HG03064 (cell line): ENCODE results near the gene DAB2IP.
"Not testable (repeated sequence)": the region's sequence is repeated elsewhere in the genome, so short reads cannot be mapped to it uniquely, and the experiment has no call there.

Source experiments
- ATAC-seq: cut with Tn5 transposase; IDR thresholded peaks from one replicate; pipeline ENCODE4 v1.9.1; 2021; ENCODE audit warnings: low read depth; ENCODE audit not compliant: unreplicated experiment

Gene DAB2IP

DNA sequence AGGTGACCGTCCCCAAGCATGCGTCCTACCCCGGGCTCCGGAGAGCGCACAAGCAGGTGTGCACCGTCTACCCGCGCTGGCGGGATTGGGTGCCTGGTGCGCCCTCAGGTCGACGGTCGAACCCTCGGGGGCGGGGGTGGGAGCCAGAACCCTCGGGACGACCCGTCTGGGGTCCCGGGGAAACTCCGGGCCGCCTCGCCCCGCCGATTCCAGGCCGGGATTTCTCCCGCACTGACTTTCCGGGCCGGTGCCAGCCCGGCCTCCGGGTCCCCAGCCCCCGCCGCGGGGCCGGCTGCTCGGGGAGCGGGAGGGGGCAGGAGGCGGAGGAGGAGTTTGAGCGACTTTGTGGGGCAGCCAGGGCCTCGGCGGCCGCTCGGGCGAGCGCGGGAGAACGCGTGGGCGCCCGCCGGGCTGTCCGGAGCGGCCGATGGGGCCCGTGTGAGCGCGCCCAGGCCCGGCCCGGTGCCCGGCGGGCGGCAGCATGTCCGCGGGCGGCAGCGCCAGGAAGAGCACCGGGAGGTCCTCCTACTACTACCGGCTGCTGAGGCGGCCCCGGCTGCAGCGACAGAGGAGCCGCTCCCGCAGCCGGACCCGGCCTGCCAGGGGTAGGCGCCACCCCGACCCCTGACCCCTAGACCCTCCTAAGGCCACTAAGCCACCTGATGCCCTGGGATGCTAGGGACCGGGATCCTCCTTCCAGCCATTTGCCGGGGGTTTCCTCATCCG lies at the start of gene DAB2IP:
DAB2IP (plus strand) TSS at position 340 of the 726 bp plus-strand sequence; CDS start at position 482, 142 bp downstream.
- no peak for ATAC-seq

DNA sequence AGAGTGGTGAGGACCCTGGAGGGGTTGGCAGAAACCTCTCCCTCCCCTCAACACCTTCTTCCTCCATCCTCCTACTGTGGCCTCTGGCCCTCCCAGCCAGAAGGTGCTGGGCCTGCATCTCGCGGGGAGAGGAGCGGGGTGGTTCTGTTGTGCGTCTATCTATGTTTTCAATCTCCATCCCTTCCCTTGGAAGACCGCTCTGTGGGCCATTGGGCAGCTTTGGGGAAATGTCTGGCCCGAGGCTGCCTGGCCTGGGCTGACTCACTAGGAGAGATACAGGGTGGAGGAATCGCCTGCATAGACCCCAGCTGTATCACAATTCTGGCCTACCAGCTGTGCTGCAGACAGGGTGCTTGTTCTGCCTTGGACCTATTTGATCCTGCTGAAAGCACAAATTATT lies 48.4 kb upstream of the DAB2IP start:
- no peak for ATAC-seq

DNA sequence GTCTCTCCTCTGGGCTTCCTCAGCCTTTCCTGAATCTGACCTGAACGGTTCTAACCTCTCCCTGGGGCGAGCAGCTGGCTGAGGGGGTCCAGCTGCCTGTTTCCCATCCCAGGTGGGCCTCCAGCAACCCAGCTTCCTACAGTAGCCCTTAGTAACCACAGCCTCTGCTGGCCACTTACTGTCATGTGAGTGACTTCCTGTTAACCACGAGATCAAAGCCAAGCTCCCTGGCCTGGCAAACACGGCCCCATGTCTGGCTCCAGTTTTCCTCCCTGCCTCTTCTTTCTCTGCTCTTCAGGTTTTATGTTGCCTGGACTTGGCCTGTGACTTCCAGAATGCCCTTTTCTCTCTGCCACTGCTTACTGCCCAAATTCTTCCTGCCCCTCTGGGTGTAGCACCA lies 47.2 kb upstream of the DAB2IP start:
- ATAC-seq, result no peak

DNA sequence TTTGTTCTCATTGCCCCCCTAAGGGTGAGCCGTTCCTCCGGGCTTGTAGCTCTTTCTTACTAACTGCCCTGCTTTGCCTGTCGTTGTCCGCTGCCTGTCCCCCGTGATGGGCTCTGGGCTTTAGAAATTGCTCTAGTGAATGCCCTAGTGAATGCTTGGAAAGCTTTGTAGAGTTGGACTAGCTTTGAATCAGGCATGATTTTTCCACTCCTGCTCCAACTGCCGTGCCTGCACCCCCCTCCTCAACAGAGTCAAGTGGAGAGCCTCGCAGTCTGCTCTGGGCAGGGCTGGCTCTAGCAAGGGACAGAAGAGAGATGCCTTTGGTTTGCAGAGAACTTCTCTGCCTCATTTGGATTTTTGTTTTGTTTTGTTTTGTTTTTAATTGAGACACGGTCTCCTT lies 46.8 kb upstream of the DAB2IP start:
- ATAC-seq, result no peak

DNA sequence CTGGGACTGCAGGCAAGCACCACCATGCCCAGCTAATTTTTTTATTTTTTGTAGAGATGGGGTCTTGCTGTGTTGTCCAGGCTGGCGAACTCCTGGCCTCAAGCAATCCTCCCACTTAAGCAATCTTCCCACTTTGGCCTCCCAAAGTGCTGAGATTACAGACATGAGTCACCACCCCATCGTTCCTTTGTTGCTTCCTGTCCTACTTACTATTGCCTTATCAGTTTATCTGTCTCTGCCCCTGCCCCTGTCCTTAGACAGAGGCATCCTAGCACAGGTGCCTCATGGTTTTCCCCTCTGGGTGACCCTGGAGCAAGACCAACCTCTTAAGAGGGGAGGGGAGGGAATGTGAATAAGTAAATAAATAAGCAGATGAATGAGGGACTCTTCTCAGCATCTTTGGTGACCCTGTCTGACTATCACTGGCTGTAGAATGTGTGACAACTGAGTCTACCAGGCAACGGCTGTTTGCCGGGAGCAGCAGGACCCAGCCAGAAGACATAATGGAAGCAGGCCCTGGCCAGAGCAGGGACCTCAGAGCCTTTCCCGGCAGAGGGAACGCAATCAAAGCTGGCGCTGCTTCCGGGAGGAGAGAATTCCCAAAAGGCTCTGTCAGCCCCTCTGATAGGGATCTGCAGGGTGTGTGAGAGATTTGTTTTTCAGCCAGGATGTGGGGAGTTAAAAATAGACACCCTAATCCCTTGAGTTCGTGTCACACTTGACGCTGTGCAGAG lies 43.8 kb upstream of the DAB2IP start:
- ATAC-seq, result no peak

DNA sequence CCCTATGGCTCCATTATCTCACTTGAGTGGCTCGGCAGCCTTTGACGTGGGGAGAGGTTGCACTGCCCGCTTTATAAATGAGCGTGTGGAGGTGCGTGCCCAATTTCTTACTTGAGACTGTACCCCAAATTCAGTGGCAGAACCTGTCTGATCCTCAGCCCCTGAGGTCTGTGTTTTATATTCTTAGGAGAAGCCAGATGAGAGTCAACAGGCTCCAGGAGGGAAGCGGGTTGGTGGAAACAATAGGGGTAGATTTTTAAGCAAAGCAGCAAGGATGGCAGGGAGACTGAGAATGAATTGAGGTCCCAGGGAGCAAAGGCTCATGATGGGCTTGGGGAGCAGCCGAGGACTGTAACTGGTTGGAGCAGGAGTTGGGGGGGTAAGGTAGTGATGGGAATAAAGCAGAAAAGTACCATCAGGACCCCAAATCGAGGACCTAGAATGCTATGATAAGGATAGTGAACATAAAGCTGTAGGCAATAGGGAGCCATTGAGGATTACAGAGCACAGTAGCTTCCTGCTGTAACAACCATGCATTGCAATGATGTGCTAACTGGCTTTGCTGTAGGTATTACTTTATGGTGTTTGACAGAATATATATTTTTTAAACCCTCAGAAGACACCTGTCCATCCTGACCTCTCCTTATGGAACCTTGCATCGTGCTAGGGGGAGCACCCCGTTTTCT lies 43.1 kb upstream of the DAB2IP start:
- ATAC-seq, result no peak

DNA sequence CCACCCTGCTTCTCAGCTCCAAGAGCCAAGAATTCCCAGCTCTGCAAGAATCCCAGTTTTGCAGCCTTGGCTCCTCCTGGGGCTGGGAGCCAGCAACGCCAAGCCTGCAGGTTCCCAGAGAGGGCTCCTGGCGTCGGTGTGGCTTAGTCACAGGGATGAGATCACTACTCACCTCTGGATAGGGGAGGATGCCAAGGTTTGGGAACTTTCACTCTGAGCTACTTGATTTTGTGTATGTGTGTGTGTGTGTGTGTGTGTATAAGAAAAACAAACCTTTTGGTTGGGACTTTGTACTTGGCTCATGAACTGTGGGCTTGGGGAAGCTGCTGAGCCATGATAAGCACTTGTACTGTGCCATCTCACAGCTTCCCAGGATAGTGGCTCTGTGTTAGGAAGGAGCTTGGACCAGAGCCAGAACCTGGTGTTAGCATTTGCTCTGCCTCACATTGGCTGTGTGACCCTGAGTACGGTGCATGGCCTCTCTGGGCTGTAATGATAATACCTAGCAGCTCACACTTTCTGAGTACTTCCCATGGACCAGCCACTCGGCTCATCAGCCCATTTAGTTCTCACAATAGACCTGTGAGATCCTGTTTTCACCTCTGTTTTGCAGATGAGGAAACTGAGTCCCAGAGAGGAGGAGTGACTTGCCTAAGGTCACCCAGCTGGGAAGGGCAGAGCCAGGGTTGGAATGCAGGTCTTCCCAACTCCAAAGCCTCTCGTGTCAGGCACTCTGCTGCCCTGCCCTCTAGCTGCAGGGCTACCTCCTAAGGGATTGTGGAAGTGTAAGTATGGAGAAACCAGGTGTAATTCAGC lies 41.4 kb upstream of the DAB2IP start:
- no peak for ATAC-seq

DNA sequence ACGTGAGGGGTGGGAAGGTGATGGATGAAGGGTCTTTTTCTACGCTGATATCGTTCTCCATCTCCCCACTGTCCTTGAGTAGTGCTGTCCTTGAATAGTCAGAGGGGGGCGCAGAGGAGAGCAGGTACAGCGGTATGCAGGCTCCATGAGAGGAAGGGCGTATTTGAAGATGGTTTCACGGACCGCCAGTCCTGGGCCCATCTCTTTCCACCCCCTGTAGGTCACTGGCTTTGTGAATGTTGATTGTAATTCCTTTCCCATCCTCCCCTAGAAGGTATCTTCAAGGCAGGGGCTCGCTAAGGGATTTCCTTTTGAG lies 40.8 kb upstream of the DAB2IP start:
- ATAC-seq, result no peak

DNA sequence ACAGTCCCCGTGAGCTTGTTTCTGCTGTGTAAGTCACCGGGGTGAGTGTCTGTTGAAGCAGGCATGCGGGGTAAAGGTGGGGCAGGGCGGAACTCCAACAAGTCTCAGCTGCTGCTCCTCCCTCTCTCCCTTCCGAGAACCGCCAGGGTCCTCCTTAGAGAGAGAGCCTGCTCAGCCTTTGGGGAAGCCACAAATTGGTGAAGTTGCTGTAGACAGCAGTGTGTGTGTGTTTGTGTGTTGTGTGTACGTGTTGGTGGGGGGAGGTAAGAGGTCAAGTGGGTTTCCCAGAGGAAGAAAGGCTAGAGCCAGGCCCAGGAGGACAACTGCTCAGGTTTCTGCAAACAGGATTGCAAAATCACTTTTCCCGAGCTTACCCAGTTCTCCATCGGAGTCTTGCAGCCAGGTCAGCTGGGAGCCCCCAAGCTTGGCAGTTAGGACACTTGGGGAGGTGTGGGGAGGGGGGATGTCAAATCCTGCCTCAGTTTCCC lies 38.9 kb upstream of the DAB2IP start:
- ATAC-seq, result no peak

DNA sequence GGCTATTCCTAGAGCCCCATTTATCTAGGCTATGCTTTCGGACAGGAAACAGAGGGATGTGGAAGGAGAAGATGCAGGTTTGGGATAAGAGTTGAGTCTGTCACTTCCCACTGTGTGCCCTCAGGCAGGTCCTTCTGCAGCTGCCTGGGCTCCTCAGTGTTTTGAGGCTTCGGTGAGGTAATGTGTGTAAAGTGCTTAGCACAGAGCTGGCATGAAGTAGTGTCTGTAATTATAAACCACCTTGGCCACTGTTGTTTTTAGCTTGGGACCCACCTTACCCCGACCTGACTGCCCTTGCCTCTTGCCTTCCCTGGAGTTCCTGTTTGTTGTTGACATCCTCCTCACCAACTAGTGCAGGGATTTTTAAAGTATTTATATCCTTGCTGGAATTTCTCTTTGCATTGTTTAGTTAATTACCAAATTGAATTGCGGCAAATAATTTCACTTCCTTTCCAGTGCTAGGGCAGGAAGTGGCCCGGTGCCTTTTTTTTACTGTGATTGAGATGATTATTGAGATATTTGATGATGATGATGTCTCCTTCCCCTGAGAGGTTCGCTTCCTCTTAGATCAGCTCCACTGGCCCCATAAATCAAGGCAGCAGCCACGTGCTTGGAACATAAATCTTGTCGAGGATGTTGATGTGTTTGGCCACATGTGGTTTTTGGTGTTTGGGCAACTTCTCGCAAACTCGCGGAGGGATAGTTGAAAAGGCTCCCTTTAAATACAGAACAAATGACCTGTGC lies 38.3 kb upstream of the DAB2IP start:
- no peak for ATAC-seq

DNA sequence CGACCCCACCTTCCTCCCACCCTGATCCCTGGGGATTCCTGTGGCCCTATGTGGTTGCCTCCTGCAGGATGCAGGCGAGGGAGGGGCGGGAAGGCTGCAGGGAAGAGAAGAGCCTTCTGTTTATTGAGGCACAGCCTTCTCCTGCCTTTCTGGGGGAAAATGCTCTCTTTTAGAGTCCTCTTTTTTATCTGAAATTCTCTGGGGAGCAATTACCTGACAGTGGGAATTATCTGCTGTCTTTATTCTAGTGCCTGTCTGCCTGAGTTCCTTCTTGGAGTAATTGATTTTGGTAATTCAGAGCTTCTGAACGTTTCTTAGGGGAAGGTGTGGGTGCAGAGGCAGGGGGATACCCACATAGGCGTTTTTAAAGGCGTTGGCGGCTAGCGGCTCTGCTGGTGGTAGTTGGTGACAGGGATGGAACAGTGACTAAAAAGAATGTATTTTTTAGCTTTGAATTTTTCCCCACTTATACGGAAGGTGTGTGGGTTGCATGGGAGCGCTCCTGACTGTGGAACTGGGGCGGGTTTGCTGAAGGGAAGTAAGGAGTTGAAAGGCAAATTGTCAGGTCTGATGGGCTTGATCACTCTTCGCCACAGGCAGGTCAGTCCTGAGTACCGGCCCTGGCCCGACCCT lies 35.2 kb upstream of the DAB2IP start:
- no peak for ATAC-seq

DNA sequence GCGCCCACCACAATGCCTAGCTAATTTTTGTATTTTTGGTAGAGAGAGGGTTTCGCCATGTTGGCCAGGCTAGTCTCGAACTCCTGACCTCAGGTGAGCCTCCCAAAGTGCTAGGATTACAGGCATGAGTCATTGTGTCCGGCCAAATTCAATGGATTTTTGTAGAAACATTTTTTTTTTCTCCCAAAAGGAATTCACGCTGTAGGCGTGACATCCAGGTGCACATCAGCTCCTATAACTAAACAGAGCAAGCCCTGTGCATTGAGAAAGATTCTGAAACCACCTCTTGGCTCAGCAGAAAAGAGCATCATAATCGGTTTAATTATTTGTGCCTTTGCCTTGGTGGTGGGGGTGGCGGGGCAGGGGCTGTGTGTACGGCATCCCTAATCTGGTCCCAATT lies 32.9 kb upstream of the DAB2IP start:
- ATAC-seq, result no peak

DNA sequence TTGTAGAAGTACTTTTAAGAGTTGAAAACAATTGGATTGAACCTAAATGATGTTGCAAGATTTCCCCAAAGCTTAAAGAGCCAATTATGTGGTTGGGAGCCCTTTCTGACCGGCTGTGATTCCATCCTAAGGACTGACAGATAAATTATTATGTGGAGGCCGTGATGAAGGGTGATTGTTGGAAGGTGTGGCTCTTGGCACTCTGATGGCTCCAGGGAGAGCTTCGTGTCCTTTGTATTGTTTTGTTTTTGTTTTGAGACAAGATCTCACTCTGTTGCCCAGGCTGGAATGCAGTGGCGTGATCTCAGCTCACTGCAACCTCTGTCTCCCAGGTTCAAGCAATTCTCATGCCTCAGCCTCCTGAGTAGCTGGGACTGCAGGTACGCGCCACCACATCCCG lies 32.5 kb upstream of the DAB2IP start:
- not testable (repeated sequence) for ATAC-seq

DNA sequence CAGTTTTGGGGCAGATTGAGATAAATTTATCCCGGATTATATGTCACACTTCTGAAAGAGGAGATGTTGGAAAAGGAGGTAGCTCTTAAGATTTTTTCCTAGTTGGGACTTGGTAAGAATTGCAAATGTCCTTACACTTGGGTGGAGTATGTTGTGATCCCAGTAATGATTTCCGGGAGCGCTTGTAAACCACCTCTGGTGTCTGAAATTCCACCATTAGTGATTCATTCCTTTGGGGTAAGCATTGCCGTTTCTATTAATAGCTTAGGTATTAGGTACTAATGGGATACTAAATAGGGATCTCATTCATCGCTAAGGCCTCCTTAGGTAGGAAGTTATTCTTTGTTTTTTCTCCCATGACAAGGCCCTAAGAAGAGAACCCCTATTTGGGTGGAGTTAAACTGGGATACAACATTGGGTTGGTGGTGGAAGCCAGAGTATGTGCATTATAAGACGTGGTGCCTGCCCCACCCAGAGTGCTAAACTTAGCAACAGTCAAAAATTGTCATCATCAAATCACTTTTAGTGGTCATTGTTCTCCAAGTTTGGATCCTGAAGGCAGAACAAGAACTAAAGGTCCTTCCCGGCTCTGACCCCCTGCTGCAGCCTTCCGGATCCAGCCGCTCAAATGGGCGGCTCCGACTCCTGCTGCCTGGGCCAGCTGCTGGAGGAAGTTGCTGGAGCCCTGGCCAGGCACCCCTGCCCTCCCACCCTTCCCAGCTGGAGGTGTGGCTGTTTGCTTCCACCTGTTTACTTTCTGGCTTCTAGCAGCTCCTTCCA lies 31.7 kb upstream of the DAB2IP start:
- ATAC-seq, result no peak

DNA sequence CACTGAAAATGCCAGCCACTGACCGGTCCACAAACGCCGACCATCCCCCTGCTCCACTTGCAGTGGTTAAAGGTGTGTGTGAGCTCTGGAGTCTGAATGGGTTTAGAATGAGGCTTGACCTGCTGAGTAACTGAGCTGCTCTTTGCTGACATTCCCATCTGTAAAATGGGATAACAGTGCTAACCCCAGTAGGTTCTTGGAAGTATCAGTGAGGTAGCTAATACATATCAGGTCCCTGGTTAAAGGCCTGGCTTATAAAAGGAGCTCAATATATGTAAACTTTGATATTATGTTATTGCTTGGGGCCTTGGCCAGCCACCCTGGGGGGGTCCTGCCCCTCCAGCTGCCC lies 31.1 kb upstream of the DAB2IP start:
- no peak for ATAC-seq

DNA sequence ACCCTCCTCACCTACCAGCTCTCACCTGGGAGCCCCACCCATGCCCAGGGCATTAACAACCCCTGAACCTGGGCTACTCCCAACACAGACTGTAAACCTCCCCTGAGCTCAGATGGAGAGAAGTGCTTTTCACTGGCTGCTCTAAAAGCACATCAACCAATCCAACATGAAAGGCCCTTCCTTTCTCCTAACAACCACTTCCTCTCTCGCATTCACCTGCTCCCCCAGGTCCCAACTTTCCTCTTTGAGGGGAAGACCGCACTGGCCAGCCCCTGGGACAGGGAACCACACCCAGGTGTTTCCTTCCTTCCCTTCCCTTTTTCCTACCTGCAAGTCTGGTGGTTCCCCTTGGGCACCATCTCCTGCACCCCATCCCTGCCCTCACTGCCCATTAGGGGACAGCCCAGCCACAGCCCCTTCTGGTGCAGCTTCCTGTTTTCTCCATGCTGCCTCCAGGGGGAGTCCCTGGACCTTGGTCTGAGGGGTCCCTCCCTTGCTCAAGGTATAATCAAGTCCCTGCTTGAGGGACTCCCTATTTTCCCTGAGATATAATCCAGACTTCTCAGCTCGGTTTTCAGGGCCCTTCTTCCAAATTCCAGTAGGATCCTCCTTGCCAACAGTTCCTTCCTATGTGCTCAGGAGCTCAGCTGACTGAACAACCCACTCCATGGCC lies 30.5 kb upstream of the DAB2IP start:
- ATAC-seq, result no peak

DNA sequence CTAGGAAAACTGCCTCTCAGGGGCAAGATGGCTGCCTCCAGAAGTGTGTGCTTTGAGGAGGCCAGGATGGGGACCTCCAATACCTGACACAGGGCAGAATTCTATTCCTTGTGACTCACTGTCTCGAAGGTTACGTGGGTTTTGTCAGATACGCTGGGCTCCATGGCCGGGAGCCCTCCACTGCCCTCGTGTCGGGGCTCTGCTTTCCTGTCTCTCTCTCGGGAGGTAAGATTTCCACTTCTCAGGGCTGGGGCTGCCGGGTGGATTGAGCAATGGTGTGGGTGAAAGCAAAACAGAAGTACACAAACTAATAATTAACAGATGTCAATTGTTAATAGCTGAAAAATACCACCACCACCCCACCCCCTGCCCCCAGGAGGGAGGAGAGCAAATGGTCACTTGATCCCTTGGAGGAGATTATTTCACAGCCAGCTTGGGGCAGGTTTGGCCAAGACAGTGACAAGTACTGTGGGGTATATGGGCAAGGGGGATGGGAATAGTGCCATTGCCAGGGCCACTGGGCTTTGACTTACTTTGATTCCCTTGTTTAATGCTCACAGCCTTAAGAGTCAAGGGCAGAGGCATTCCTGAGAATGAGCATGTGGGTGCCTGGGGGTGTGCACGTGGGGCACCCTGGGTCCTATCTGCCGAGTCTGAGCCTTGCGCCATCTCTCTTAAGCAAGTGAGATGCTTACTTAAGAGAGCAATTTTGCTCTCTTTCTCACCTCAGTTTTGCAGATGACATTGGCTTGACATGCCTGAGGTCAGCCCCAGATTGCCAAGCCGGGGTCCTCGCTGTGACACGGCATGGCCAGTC lies 28.8 kb upstream of the DAB2IP start:
- ATAC-seq, result no peak

DNA sequence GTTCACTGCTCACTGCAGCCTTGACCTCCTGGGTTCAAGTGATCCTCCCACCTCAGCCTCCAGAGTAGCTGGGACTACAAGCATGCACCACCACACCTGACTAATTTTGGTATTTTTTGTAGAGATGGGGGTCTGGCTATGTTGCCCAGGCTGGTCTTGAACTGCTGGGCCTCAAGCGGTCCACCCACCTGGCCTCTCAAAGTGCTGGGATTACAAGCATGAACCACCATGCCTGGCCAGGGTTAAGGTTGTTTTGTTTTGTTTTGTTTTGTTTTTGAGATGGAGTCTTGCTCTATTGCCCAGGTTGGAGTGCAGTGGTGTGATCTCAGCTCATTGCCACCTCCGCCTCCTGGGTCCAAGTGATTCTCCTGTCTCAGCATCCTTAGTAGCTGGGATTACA lies 28.0 kb upstream of the DAB2IP start:
- not testable (repeated sequence) for ATAC-seq
